H54 (cell line): ENCODE results near the gene CDKAL1.
"Not testable (repeated sequence)": the region's sequence is repeated elsewhere in the genome, so short reads cannot be mapped to it uniquely, and the experiment has no call there.

Experiments used
- DNase-seq: peaks from one replicate; pipeline ENCODE4 v3.0.0; 2011; ENCODE audit warnings: low spot score, mixed read lengths; ENCODE audit not compliant: insufficient read length
- FAIRE-seq: peaks from 3 replicates; lab custom pipeline; 2011; peaks lifted over from hg19 to GRCh38; lab: Jason Lieb, UNC
- POLR2A ChIP-seq: IDR thresholded peaks from 2 replicates; pipeline ENCODE4 v1.6.1; 2011; ENCODE audit warnings: low read depth, mild to moderate bottlenecking, low read length

The CDKAL1 gene

GRCh38 chr6:21220271-21220987, 686.2 kb downstream of the CDKAL1 start:
- no peak for TF ChIP-seq POLR2A
- no peak for FAIRE-seq
- DNase-seq, result no peak

GRCh38 chr6:21222656-21223055, 688.4 kb downstream of the CDKAL1 start:
- FAIRE-seq (no peak), DNase-seq (no peak)
- no peak for TF ChIP-seq POLR2A

DNA sequence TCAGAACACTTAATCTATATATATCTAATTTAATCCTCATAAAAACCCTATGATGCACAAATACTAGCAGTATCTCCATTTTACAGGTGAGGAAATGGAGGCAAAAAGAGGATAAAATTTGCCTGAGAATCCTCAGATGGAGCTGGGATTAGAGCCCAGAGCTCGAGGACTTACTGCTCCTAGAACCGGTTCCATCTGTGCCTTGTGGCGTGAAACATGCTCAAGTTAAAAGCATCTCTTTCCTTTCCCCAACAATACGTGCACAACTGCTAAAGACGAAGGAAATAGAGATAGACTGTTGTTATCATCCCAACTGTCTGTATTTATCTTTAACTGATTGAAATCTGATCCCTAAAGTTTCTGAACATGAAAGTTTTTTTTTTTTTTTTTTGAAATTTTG, 691.7 kb downstream of the CDKAL1 start:
- TF ChIP-seq POLR2A, result no peak
- DNase-seq (no peak), FAIRE-seq (no peak)

GRCh38 chr6:21227486-21227885, 693.2 kb downstream of the CDKAL1 start:
- TF ChIP-seq POLR2A, result no peak
- DNase-seq (peak; percentile 27), FAIRE-seq (peak; percentile 58)

GRCh38 chr6:21228411-21228810, 694.2 kb downstream of the CDKAL1 start:
- peak; percentile 87 for FAIRE-seq

GRCh38 chr6:21228876-21229460, 694.7 kb downstream of the CDKAL1 start:
- no peak for TF ChIP-seq POLR2A
- FAIRE-seq (no peak), DNase-seq (no peak)

More at GRCh38 chr6:21228411-21228810, 694.2 kb downstream of the CDKAL1 start:
- no peak for TF ChIP-seq POLR2A
- DNase-seq, result no peak

GRCh38 chr6:21230536-21230935, 696.3 kb downstream of the CDKAL1 start:
- no peak for TF ChIP-seq POLR2A
- no peak for DNase-seq
- no peak for FAIRE-seq

DNA sequence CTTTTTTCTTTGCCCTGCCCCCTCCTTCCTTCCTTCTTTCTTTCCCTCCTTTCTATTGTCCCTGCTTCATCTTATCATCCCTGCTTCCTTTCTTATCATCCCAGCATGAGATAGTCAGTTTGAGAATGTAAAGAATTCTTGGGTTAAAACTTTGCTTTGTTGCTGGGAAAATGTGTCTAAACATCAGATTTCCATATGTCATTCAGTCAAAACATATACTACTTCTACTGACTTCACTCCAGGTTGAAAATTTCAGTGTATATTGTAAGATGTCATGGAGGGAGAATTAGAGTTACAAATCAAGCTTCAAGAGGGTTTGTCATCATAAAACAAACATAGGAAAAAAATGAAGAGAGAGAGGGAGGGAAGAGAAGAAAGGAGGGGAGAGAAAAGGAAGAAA, 700.9 kb downstream of the CDKAL1 start:
- TF ChIP-seq POLR2A, result no peak
- FAIRE-seq, result no peak
- DNase-seq, result no peak

DNA sequence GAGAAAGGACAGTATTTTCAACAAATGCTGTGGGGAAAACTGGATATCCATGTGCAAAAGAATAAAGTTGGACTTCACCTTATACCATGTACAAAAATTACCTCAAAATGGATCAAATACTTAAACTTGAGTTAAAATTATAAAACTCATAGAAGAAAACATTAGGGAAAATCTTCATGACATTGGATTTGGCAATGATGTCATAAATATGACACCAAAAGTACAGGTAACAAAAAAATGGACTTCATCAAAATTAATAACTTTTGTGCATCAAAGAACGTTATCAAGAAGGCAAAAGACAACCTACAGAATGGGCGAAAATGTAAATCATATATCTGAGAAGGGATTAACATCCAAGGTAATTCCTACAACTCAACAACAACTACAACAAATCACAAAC, 704.0 kb downstream of the CDKAL1 start:
- no peak for DNase-seq
- FAIRE-seq, result no peak
- TF ChIP-seq POLR2A, result no peak

DNA sequence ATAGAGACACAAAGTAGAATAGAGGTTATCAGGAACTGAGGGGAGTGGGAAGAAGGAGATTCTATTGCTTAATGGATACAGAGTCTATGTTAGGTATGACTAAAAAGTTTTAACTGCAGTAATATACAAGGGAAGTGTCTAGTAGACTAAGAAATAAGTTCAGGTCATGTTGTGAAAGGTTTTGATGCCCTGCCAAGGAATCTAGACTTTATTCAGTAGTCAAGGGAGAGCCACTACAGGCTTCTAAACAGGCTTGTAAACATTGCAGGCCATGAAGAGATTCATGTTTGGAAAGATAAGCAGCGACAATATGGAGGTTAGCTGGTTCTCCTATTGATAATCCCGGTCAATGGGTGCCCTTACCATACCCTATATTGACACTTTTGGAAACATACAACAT, 706.5 kb downstream of the CDKAL1 start:
- DNase-seq (no peak), FAIRE-seq (no peak)
- TF ChIP-seq POLR2A, result no peak

DNA sequence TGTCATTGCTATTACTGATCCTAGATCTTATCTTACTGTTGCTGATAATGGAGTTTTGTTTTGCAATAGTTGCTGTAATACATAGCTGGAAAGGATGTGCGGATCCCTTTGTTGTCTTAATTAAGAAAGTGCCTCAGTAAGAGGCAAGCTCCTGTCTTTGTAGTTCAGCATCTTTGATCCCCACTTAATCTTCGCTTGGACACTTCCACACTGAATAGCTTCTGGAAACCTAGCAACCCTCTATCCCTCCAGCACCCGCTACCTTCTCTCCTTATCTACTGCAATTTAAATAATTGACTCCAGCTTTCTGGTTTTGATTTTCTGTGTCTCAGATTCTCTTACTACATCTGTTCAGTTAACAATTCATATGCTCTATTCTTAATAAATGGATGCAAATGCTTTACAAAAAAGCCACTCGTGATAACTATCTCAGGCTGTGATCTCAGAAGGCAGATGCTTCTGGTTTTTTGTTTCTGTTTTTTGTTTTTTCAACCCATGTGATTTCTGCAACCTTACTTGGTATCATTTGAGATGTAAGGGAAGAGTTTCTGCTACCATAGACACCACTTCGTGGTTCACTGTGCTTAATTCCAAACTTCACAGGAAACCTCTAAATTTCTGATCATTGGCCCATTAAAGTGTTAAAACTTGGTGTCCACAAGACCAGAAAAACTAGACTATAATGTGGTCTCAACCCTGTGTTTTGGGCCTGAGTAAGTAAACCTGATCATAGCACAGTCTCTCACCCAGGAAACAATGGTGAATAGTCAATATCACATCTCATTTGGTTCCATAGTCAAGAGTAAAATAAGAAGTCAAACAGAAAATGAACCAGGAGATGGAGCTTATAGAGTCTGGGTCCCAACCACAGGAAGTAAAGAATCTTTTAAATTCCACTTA, 707.2 kb downstream of the CDKAL1 start:
- DNase-seq (no peak), FAIRE-seq (no peak)
- TF ChIP-seq POLR2A, result no peak

DNA sequence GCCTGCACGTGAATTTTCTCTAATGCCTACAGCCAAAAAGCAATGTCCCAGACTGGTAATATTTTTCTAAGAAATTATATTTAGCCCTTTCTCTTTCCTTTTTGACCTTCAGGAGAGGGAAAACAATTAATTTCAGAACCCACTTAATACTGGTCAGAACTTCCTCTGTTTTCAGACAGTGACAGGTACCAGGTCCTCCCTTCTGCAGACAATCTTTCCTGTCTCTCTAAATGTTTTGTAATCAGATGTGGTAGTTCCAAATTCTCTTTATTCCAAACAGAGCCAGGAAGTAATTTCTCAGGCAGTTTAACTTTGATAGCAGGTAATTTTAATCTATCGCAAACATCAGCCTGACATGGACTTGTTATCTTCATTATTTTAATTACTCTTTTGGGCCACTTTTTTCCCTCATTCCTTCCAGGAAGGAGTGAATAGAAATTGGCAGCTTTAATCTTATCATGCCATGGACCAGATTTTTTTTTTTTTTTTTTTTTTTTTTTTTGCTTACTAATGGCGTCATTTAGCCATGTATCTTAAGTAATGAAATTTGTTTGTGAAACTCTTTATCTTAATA, 710.7 kb downstream of the CDKAL1 start:
- DNase-seq (no peak), FAIRE-seq (no peak)
- no peak for TF ChIP-seq POLR2A

- TF ChIP-seq POLR2A, result no peak
- FAIRE-seq, result no peak
- DNase-seq, result no peak
Measured at GRCh38 chr6:21245488-21245887, 711.2 kb downstream of the CDKAL1 start.

GRCh38 chr6:21246075-21246474, 711.8 kb downstream of the CDKAL1 start:
- no peak for FAIRE-seq

GRCh38 chr6:21254460-21254859, 720.2 kb downstream of the CDKAL1 start:
- FAIRE-seq, DNase-seq: not testable (repeated sequence)

More at GRCh38 chr6:21246075-21246474, 711.8 kb downstream of the CDKAL1 start:
- TF ChIP-seq POLR2A, result no peak
- no peak for DNase-seq
